IPS-15b (cell line): ENCODE results near the gene STUB1.

Experiments used
- H3K27me3 ChIP-seq: one replicate; pipeline ENCODE4 v1.6.1; 2013; ENCODE audit warnings: low read length; ENCODE audit not compliant: control insufficient read depth, insufficient read depth
- H3K36me3 ChIP-seq: one replicate; pipeline ENCODE4 v1.6.1; 2013; ENCODE audit warnings: low read length; ENCODE audit not compliant: control insufficient read depth, insufficient read depth
- H3K4me1 ChIP-seq: one replicate; pipeline ENCODE4 v1.6.1; 2013; ENCODE audit warnings: mild to moderate bottlenecking, low read length; ENCODE audit not compliant: control insufficient read depth, insufficient read depth
- H3K4me3 ChIP-seq: one replicate; pipeline ENCODE4 v1.5.1; 2013; ENCODE audit warnings: low read depth, low read length
- H3K9ac ChIP-seq: one replicate; pipeline ENCODE4 v1.6.1; 2013; ENCODE audit warnings: low read depth, mild to moderate bottlenecking, low read length
- H3K9me3 ChIP-seq: one replicate; pipeline ENCODE4 v1.6.1; 2013; ENCODE audit warnings: mild to moderate bottlenecking, low read length; ENCODE audit not compliant: control insufficient read depth, insufficient read depth

Gene STUB1

GRCh38 chr16:722835-723633 lies 42.8 kb downstream of the STUB1 start:
- Histone ChIP-seq H3K4me1 (peaks cover 4% of the 10 kb centered on the region), H3K9me3 (no peaks in the 10 kb centered on the region), H3K27me3 (peaks cover 8% of the 10 kb centered on the region), H3K36me3 (peaks cover 9% of the 10 kb centered on the region), H3K9ac (no peak overlapping the region), H3K4me3 (no peak overlapping the region)

GRCh38 chr16:723695-724094 lies 43.5 kb downstream of the STUB1 start:
- H3K9me3 ChIP-seq: no peaks in the 10 kb centered on the region
- no peak overlapping the region for H3K9ac ChIP-seq
- peaks cover 9% of the 10 kb centered on the region for H3K36me3 ChIP-seq
- peaks cover 8% of the 10 kb centered on the region for H3K27me3 ChIP-seq
- peaks cover 4% of the 10 kb centered on the region for H3K4me1 ChIP-seq
- no peak overlapping the region for H3K4me3 ChIP-seq

- Histone ChIP-seq H3K27me3 (peaks cover 8% of the 10 kb centered on the region), H3K4me1 (peaks cover 4% of the 10 kb centered on the region), H3K9ac (no peak overlapping the region), H3K4me3 (no peak overlapping the region), H3K9me3 (no peaks in the 10 kb centered on the region), H3K36me3 (peaks cover 9% of the 10 kb centered on the region)
Measured at GRCh38 chr16:724188-725040, 44.2 kb downstream of the STUB1 start.

- H3K36me3 ChIP-seq: peaks cover 9% of the 10 kb centered on the region
- H3K9ac ChIP-seq: no peak overlapping the region
- peaks cover 3% of the 10 kb centered on the region for H3K4me1 ChIP-seq
- H3K9me3 ChIP-seq: no peaks in the 10 kb centered on the region
- H3K4me3 ChIP-seq: no peak overlapping the region
- peaks cover 8% of the 10 kb centered on the region for H3K27me3 ChIP-seq
Measured at GRCh38 chr16:725041-725376, 44.8 kb downstream of the STUB1 start.

GRCh38 chr16:725463-726187 lies 45.4 kb downstream of the STUB1 start:
- Histone ChIP-seq H3K9me3 (no peaks in the 10 kb centered on the region), H3K9ac (no peak overlapping the region), H3K4me1 (peaks cover 2% of the 10 kb centered on the region), H3K36me3 (peaks cover 11% of the 10 kb centered on the region), H3K4me3 (peak overlapping the region; percentile 61), H3K27me3 (peaks cover 8% of the 10 kb centered on the region)

GRCh38 chr16:726188-726437 lies 45.9 kb downstream of the STUB1 start:
- Histone ChIP-seq H3K4me1 (peaks cover 2% of the 10 kb centered on the region), H3K9me3 (no peaks in the 10 kb centered on the region), H3K4me3 (peak overlapping the region; percentile 61), H3K36me3 (peaks cover 14% of the 10 kb centered on the region), H3K9ac (peak overlapping the region; percentile 54), H3K27me3 (peaks cover 8% of the 10 kb centered on the region)

- Histone ChIP-seq H3K9me3 (no peaks in the 10 kb centered on the region), H3K9ac (peak within 1 kb of the TSS; percentile 54), H3K4me1 (peaks cover 2% of the 10 kb centered on the region), H3K27me3 (peaks cover 8% of the 10 kb centered on the region), H3K36me3 (peaks cover 15% of the 10 kb centered on the region), H3K4me3 (peak within 1 kb of the TSS; percentile 68)
Measured at GRCh38 chr16:726438-727290, 46.5 kb downstream of the STUB1 start, which contains the start of the genes CCDC78 and HAGHL. Gene CCDC78, minus strand, starts transcription at chr16:726443. Its CDS starts 76 bp downstream, at chr16:726367. Gene HAGHL, plus strand, starts transcription at chr16:727106. Its CDS starts 404 bp downstream, at chr16:727510.

- Histone ChIP-seq H3K9ac (peak overlapping the region; percentile 26), H3K4me1 (peaks cover 2% of the 10 kb centered on the region), H3K9me3 (no peaks in the 10 kb centered on the region), H3K4me3 (peak overlapping the region; percentile 68), H3K36me3 (peaks cover 14% of the 10 kb centered on the region), H3K27me3 (peaks cover 8% of the 10 kb centered on the region)
Measured at GRCh38 chr16:727291-727977, 47.2 kb downstream of the STUB1 start.

- peak overlapping the region; percentile 58 for H3K4me3 ChIP-seq
- peak overlapping the region; percentile 24 for H3K9ac ChIP-seq
- peaks cover 14% of the 10 kb centered on the region for H3K36me3 ChIP-seq
- peaks cover 2% of the 10 kb centered on the region for H3K4me1 ChIP-seq
- H3K9me3 ChIP-seq: no peaks in the 10 kb centered on the region
- H3K27me3 ChIP-seq: peaks cover 8% of the 10 kb centered on the region
Measured at GRCh38 chr16:728131-728889, 48.1 kb downstream of the STUB1 start.
